GM21717 (cell line): ENCODE results near the gene USP17L22.
"Not testable (repeated sequence)": the region's sequence is repeated elsewhere in the genome, so short reads cannot be mapped to it uniquely, and the experiment has no call there.

Experiments
- ATAC-seq: cut with Tn5 transposase; IDR thresholded peaks from one replicate; pipeline ENCODE4 v1.9.1; 2021; ENCODE audit warnings: mild to moderate bottlenecking, moderate library complexity; ENCODE audit not compliant: unreplicated experiment

Gene USP17L22, protein sequence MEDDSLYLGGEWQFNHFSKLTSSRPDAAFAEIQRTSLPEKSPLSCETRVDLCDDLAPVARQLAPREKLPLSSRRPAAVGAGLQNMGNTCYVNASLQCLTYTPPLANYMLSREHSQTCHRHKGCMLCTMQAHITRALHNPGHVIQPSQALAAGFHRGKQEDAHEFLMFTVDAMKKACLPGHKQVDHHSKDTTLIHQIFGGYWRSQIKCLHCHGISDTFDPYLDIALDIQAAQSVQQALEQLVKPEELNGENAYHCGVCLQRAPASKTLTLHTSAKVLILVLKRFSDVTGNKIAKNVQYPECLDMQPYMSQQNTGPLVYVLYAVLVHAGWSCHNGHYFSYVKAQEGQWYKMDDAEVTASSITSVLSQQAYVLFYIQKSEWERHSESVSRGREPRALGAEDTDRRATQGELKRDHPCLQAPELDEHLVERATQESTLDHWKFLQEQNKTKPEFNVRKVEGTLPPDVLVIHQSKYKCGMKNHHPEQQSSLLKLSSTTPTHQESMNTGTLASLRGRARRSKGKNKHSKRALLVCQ

DNA sequence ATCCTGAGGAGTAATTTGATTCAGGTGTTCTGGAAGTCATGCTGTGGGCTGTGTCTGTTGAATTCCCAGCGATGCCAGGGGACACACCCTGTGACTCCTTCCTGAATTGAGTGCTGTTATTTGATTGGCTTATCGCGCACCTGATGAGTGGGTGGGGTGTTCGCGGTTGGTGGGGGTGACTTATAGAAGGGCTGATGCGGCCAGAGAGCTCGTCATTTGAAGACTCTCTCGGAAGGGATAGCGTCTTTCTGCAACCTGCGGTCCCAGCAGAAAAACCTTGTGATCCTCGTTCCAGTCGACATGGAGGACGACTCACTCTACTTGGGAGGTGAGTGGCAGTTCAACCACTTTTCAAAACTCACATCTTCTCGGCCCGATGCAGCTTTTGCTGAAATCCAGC lies at the start of gene USP17L22:
TSS of gene USP17L22 (plus strand) at position 301 of the 400 bp plus-strand sequence. CDS start at position 301, 0 bp downstream.
- ATAC-seq = not testable (repeated sequence)

DNA sequence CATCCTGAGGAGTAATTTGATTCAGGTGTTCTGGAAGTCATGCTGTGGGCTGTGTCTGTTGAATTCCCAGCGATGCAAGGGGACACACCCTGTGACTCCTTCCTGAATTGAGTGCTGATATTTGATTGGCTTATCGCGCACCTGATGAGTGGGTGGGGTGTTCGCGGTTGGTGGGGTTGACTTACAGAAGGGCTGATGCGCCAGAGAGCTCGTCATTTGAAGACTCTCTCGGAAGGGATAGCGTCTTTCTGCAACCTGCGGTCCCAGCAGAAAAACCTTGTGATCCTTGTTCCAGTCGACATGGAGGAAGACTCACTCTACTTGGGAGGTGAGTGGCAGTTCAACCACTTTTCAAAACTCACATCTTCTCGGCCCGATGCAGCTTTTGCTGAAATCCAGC lies 47.6 kb upstream of the USP17L22 start, which contains the start of gene USP17L12:
TSS of gene USP17L12 (plus strand) at position 301 of the 400 bp plus-strand sequence. CDS start at position 301, 0 bp downstream.
- ATAC-seq = not testable (repeated sequence)

DNA sequence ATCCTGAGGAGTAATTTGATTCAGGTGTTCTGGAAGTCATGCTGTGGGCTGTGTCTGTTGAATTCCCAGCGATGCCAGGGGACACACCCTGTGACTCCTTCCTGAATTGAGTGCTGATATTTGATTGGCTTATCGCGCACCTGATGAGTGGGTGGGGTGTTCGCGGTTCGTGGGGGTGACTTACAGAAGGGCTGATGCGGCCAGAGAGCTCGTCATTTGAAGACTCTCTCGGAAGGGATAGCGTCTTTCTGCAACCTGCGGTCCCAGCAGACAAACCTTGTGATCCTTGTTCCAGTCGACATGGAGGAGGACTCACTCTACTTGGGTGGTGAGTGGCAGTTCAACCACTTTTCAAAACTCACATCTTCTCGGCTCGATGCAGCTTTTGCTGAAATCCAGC lies 42.8 kb upstream of the USP17L22 start, which contains the start of gene USP17L13:
TSS of gene USP17L13 (plus strand) at position 301 of the 400 bp plus-strand sequence. CDS start at position 301, 0 bp downstream.
- ATAC-seq = not testable (repeated sequence)

DNA sequence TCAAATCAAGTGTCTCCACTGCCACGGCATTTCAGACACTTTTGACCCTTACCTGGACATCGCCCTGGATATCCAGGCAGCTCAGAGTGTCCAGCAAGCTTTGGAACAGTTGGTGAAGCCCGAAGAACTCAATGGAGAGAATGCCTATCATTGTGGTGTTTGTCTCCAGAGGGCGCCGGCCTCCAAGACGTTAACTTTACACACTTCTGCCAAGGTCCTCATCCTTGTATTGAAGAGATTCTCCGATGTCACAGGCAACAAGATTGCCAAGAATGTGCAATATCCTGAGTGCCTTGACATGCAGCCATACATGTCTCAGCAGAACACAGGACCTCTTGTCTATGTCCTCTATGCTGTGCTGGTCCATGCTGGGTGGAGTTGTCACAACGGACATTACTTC lies 37.2 kb upstream of the USP17L22 start:
- ATAC-seq = not testable (repeated sequence)

DNA sequence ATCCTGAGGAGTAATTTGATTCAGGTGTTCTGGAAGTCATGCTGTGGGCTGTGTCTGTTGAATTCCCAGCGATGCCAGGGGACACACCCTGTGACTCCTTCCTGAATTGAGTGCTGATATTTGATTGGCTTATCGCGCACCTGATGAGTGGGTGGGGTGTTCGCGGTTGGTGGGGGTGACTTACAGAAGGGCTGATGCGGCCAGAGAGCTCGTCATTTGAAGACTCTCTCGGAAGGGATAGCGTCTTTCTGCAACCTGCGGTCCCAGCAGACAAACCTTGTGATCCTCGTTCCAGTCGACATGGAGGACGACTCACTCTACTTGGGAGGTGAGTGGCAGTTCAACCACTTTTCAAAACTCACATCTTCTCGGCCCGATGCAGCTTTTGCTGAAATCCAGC lies 33.3 kb upstream of the USP17L22 start, which contains the start of gene USP17L15:
TSS of gene USP17L15 (plus strand) at position 301 of the 400 bp plus-strand sequence. CDS start at position 301, 0 bp downstream.
- not testable (repeated sequence) for ATAC-seq

DNA sequence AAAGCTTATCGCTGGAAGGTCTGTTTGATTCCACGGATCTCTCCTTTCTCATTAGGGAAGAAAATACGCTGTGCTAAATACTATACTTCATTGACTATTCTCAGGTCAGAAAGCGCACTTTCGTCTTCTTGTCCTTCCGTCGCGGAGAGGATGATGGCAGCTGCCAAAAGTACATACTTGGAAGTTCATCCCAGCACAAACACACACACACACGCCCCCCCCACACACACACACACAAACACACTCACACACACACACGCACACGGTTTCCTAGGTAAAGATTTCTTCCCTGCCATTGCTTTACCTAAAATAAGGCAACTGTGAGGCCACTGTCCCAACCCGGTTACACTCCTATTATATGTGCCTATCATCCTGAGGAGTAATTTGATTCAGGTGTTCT lies 29.0 kb upstream of the USP17L22 start:
- not testable (repeated sequence) for ATAC-seq

DNA sequence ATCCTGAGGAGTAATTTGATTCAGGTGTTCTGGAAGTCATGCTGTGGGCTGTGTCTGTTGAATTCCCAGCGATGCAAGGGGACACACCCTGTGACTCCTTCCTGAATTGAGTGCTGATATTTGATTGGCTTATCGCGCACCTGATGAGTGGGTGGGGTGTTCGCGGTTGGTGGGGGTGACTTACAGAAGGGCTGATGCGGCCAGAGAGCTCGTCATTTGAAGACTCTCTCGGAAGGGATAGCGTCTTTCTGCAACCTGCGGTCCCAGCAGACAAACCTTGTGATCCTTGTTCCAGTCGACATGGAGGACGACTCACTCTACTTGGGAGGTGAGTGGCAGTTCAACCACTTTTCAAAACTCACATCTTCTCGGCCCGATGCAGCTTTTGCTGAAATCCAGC lies 23.8 kb upstream of the USP17L22 start, which contains the start of gene USP17L17:
TSS of gene USP17L17 (plus strand) at position 301 of the 400 bp plus-strand sequence. CDS start at position 301, 0 bp downstream.
- ATAC-seq = not testable (repeated sequence)

DNA sequence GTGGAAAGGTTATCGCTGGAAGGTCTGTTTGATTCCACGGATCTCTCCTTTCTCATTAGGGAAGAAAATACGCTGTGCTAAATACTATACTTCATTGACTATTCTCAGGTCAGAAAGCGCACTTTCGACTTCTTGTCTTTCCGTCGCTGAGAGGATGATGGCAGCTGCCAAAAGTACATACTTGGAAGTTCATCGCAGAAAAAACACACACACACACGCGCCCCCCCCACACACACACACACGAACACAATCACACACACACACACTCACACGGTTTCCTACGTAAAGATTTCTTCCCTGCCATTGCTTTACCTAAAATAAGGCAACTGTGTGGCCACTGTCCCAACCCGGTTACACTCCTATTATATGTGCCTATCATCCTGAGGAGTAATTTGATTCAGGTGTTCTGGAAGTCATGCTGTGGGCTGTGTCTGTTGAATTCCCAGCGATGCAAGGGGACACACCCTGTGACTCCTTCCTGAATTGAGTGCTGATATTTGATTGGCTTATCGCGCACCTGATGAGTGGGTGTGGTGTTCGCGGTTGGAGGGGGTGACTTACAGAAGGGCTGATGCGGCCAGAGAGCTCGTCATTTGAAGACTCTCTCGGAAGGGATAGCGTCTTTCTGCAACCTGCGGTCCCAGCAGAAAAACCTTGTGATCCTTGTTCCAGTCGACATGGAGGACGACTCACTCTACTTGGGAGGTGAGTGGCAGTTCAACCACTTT lies 19.3 kb upstream of the USP17L22 start, which contains the start of gene USP17L18:
TSS of gene USP17L18 (plus strand) at position 678 of the 728 bp plus-strand sequence. CDS start at position 678, 0 bp downstream.
- ATAC-seq = not testable (repeated sequence)

DNA sequence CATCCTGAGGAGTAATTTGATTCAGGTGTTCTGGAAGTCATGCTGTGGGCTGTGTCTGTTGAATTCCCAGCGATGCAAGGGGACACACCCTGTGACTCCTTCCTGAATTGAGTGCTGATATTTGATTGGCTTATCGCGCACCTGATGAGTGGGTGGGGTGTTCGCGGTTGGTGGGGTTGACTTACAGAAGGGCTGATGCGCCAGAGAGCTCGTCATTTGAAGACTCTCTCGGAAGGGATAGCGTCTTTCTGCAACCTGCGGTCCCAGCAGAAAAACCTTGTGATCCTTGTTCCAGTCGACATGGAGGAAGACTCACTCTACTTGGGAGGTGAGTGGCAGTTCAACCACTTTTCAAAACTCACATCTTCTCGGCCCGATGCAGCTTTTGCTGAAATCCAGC lies 14.3 kb upstream of the USP17L22 start, which contains the start of gene USP17L19:
TSS of gene USP17L19 (plus strand) at position 301 of the 400 bp plus-strand sequence. CDS start at position 301, 0 bp downstream.
- not testable (repeated sequence) for ATAC-seq

DNA sequence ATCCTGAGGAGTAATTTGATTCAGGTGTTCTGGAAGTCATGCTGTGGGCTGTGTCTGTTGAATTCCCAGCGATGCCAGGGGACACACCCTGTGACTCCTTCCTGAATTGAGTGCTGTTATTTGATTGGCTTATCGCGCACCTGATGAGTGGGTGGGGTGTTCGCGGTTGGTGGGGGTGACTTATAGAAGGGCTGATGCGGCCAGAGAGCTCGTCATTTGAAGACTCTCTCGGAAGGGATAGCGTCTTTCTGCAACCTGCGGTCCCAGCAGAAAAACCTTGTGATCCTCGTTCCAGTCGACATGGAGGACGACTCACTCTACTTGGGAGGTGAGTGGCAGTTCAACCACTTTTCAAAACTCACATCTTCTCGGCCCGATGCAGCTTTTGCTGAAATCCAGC lies 9.6 kb upstream of the USP17L22 start, which contains the start of gene USP17L20:
TSS of gene USP17L20 (plus strand) at position 301 of the 400 bp plus-strand sequence. CDS start at position 301, 0 bp downstream.
- not testable (repeated sequence) for ATAC-seq

DNA sequence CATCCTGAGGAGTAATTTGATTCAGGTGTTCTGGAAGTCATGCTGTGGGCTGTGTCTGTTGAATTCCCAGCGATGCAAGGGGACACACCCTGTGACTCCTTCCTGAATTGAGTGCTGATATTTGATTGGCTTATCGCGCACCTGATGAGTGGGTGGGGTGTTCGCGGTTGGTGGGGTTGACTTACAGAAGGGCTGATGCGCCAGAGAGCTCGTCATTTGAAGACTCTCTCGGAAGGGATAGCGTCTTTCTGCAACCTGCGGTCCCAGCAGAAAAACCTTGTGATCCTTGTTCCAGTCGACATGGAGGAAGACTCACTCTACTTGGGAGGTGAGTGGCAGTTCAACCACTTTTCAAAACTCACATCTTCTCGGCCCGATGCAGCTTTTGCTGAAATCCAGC lies 4.8 kb upstream of the USP17L22 start, which contains the start of gene USP17L21:
TSS of gene USP17L21 (plus strand) at position 301 of the 400 bp plus-strand sequence. CDS start at position 301, 0 bp downstream.
- not testable (repeated sequence) for ATAC-seq

DNA sequence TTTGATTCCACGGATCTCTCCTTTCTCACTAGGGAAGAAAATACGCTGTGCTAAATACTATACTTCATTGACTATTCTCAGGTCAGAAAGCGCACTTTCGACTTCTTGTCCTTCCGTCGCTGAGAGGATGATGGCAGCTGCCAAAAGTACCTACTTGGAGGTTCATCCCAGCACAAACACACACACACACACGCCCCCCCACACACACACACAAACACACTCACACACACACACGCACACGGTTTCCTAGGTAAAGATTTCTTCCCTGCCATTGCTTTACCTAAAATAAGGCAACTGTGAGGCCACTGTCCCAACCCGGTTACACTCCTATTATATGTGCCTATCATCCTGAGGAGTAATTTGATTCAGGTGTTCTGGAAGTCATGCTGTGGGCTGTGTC lies 4.3 kb downstream of the USP17L22 start:
- not testable (repeated sequence) for ATAC-seq
